Measurements from ENCODE around the gene OPCML. TPM values are rescaled to one million over a fixed set of nuclear protein-coding genes. Genes with fewer than 3 reads are reported as not detected.

The OPCML gene
- polyA plus RNA-seq, 3 donors = not detected

- Mint-ChIP-seq H3K9me3 (no peaks in the 10 kb centered on the region), H3K27ac (no peak overlapping the region), H3K27me3 (ENCODE audit: low read depth in 3 of 3) (no peaks in the 10 kb centered on the region), H3K36me3 (no peaks in the 10 kb centered on the region), H3K4me1 (no peaks in the 10 kb centered on the region), H3K4me3 (no peak overlapping the region)
- Histone ChIP-seq H3K9ac (ENCODE audit: insufficient read depth, low read length, poor library complexity, severe bottlenecking) (no peak overlapping the region), H4K20me1 (ENCODE audit: insufficient read depth, low read length) (no peaks in the 10 kb centered on the region), H3K4me2 (replicated peaks; ENCODE audit: extremely low read depth, low read length, poor library complexity, severe bottlenecking) (no peak overlapping the region), H3K27me3 (ENCODE audit: control insufficient read depth in 2 of 2, insufficient read depth in 2 of 2, low read length in 2 of 2) (no peaks in the 10 kb centered on the region), H3K9me3 (replicated peaks in 1 of 2; ENCODE audit: control insufficient read depth in 1 of 2, insufficient read depth in 1 of 2, low read length in 2 of 2) (no peaks in the 10 kb centered on the region), H3K4me3 (replicated peaks in 1 of 3; ENCODE audit: low read depth in 2 of 3, low read length in 3 of 3) (no peak overlapping the region), H3K4me1 (ENCODE audit: control insufficient read depth in 1 of 2, insufficient read depth in 2 of 2, low read length in 2 of 2) (no peaks in the 10 kb centered on the region), H3K79me2 (ENCODE audit: insufficient read depth, low read length) (no peaks in the 10 kb centered on the region), H3K36me3 (replicated peaks in 1 of 2; ENCODE audit: control insufficient read depth in 1 of 2, insufficient read depth in 2 of 2, low read length in 2 of 2) (no peaks in the 10 kb centered on the region), H2AFZ (ENCODE audit: insufficient read depth, low read depth, low read length, poor library complexity, severe bottlenecking) (no peak overlapping the region), H3K27ac (ENCODE audit: low read depth in 1 of 2, low read length in 2 of 2) (no peak overlapping the region)
- intact Hi-C loops (cut with micrococcal nuclease) = no loop called here
- no peak for TF ChIP-seq CTCF (IDR thresholded peaks at IDR 0.05)
- DNase-seq = no peak
- 84% methylated on average over 3 of the region's 6 CpGs for WGBS (ENCODE audit: insufficient coverage)
Observed at GRCh38 chr11:132531921-132532320, 1000.4 kb downstream of the OPCML start.

GRCh38 chr11:132528181-132528580 lies 1004.1 kb downstream of the OPCML start:
- no peak overlapping the region for H2AFZ ChIP-seq (ENCODE audit: insufficient read depth, low read depth, low read length, poor library complexity, severe bottlenecking)
- no peak overlapping the region for H3K4me2 ChIP-seq (replicated peaks; ENCODE audit: extremely low read depth, low read length, poor library complexity, severe bottlenecking)
- no peak for DNase-seq
- no peak for TF ChIP-seq CTCF (IDR thresholded peaks at IDR 0.05)
- Mint-ChIP-seq H3K27me3 (ENCODE audit: low read depth in 3 of 3) (no peaks in the 10 kb centered on the region), H3K27ac (no peak overlapping the region), H3K4me1 (no peaks in the 10 kb centered on the region), H3K36me3 (no peaks in the 10 kb centered on the region), H3K9me3 (peaks cover 0 to 2% (median 0%) of the 10 kb centered on the region in 7 donors), H3K4me3 (no peak overlapping the region)
- H3K4me1 ChIP-seq (ENCODE audit: control insufficient read depth in 1 of 2, insufficient read depth in 2 of 2, low read length in 2 of 2) = no peaks in the 10 kb centered on the region
- no peaks in the 10 kb centered on the region for H3K27me3 ChIP-seq (ENCODE audit: control insufficient read depth in 2 of 2, insufficient read depth in 2 of 2, low read length in 2 of 2)
- no peaks in the 10 kb centered on the region for H3K36me3 ChIP-seq (replicated peaks in 1 of 2; ENCODE audit: control insufficient read depth in 1 of 2, insufficient read depth in 2 of 2, low read length in 2 of 2)
- no peaks in the 10 kb centered on the region for H4K20me1 ChIP-seq (ENCODE audit: insufficient read depth, low read length)
- intact Hi-C loops (cut with micrococcal nuclease) = no loop called here
- H3K27ac ChIP-seq (ENCODE audit: low read depth in 1 of 2, low read length in 2 of 2) = no peak overlapping the region
- H3K9me3 ChIP-seq (replicated peaks in 1 of 2; ENCODE audit: control insufficient read depth in 1 of 2, insufficient read depth in 1 of 2, low read length in 2 of 2) = no peaks in the 10 kb centered on the region
- H3K79me2 ChIP-seq (ENCODE audit: insufficient read depth, low read length) = no peaks in the 10 kb centered on the region
- H3K4me3 ChIP-seq (replicated peaks in 1 of 3; ENCODE audit: low read depth in 2 of 3, low read length in 3 of 3) = no peak overlapping the region
- no peak overlapping the region for H3K9ac ChIP-seq (ENCODE audit: insufficient read depth, low read length, poor library complexity, severe bottlenecking)
